ENCODE data around the gene OR56B4. TPM values are rescaled to one million over a fixed set of nuclear protein-coding genes. Genes with fewer than 3 reads are reported as not detected.

The OR56B4 gene, protein sequence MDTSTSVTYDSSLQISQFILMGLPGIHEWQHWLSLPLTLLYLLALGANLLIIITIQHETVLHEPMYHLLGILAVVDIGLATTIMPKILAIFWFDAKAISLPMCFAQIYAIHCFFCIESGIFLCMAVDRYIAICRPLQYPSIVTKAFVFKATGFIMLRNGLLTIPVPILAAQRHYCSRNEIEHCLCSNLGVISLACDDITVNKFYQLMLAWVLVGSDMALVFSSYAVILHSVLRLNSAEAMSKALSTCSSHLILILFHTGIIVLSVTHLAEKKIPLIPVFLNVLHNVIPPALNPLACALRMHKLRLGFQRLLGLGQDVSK
- not detected in 2 replicates for total RNA-seq

DNA sequence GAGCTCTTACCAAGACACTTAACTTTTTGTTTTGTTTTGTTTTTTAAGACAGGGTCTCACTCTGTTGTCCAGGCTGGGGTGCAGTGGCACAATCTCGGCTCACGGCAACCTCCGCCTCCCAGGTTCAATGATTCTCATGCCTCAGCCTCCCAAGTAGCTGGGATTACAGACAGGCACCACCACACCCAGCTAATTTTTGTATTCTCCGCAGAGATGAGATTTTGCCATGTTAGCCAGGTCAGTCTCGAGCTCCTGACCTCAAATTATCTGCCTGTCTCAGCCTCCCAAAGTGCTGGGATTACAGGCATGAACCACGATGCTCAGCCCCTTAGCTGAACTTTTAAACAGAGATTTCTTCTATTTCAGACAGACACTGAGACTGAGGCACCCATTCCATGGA is at the start of gene OR56B4:
Gene OR56B4, plus strand, starts transcription at position 301 of the 400 bp plus-strand sequence. Its CDS starts 95 bp downstream, at position 396.

Other genes starting within 250 kb of the OR56B4 start
- 0.13 TPM in 1 of 2 replicates, not detected in the other for gene OR52E8, start 250.0 kb upstream of the OR56B4 start, total RNA-seq
- not detected in 2 replicates for gene OR52E4, start 227.1 kb upstream of the OR56B4 start, total RNA-seq
- not detected in 2 replicates for gene OR52E5, start 214.5 kb upstream of the OR56B4 start, total RNA-seq
- gene OR56A3, start 165.4 kb upstream of the OR56B4 start, total RNA-seq = not detected in 2 replicates
- not detected in 2 replicates for gene OR56A5, start 139.2 kb upstream of the OR56B4 start, total RNA-seq
- not detected in 2 replicates for gene OR52L1, start 120.7 kb upstream of the OR56B4 start, total RNA-seq
- not detected in 2 replicates for gene OR56A4, start 100.7 kb upstream of the OR56B4 start, total RNA-seq
- not detected in 2 replicates for gene OR56A1, start 76.9 kb upstream of the OR56B4 start, total RNA-seq
- not detected in 2 replicates for gene OR52B2, start 62.6 kb downstream of the OR56B4 start, total RNA-seq
- not detected in 2 replicates for gene OR52W1, start 91.5 kb downstream of the OR56B4 start, total RNA-seq
- gene C11orf42, start 97.9 kb downstream of the OR56B4 start, total RNA-seq = not detected in 2 replicates
- gene FHIP1B, start 127.0 kb downstream of the OR56B4 start, total RNA-seq = 13.3 and 21.1 TPM in 2 replicates
- gene CNGA4, start 131.4 kb downstream of the OR56B4 start, total RNA-seq = 0.07 and 0.17 TPM in 2 replicates
- not detected in 2 replicates for gene CCKBR, start 152.2 kb downstream of the OR56B4 start, total RNA-seq
- gene CAVIN3, start 212.8 kb downstream of the OR56B4 start, total RNA-seq = 53.3 and 111 TPM in 2 replicates